ENCODE results near the gene ZNF200.

DNA sequence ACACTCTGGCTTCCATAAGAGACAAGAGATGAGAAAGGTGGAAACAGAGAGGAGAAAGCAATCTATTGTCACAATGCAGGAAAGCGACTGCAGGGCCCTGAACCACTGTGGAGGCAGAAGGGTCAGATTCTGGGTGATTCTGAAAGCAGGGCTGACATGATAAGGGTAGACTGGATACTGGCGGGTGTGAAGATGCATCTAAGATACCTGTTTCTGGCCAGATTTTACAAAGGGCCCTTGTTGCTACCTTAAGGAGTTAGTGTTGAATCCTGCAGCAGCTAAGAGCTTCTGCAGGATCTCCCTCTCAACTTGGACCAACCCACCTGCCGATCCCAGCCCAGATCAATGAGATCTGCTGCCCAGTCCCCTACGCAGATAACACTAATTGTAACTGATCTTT lies 27.6 kb upstream of the ZNF200 start:
- TF ChIP-seq, protein P1, sequence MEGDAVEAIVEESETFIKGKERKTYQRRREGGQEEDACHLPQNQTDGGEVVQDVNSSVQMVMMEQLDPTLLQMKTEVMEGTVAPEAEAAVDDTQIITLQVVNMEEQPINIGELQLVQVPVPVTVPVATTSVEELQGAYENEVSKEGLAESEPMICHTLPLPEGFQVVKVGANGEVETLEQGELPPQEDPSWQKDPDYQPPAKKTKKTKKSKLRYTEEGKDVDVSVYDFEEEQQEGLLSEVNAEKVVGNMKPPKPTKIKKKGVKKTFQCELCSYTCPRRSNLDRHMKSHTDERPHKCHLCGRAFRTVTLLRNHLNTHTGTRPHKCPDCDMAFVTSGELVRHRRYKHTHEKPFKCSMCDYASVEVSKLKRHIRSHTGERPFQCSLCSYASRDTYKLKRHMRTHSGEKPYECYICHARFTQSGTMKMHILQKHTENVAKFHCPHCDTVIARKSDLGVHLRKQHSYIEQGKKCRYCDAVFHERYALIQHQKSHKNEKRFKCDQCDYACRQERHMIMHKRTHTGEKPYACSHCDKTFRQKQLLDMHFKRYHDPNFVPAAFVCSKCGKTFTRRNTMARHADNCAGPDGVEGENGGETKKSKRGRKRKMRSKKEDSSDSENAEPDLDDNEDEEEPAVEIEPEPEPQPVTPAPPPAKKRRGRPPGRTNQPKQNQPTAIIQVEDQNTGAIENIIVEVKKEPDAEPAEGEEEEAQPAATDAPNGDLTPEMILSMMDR (IDR thresholded peaks at IDR 0.05 in 4 of 5, conservative IDR thresholded peaks at IDR 0.05 in 1 of 5) = no peak
- TF ChIP-seq POLR2A (IDR thresholded peaks at IDR 0.05) = no peak
